H1 (cell line): ENCODE data around the gene WNK4. TPM values are rescaled to one million over a fixed set of nuclear protein-coding genes. Genes with fewer than 3 reads are reported as not detected.

ENCODE experiments used
- CTCF ChIA-PET: fragments of 300-600 bp; sonication (Branson Sonifier 250); formaldehyde crosslinking; loops from one replicate; lab custom pipeline; 2021; ENCODE audit not compliant: partially characterized antibody; lab: Charles Lee
- POLR2A ChIA-PET: fragments of 300-600 bp; sonication (Branson Sonifier 250); formaldehyde crosslinking; loops from one replicate; lab custom pipeline; 2021; ENCODE audit warnings: inconsistent platforms; ENCODE audit not compliant: partially characterized antibody; lab: Charles Lee
- DNase-seq, 2 experiments: peaks; one replicate each; pipeline versions ENCODE4 v3.0.0 to v3.0.0-alpha.2; 2010 to 2022; ENCODE audit warnings: low spot score in 2 of 2, low read depth in 1 of 2, mixed read lengths in 1 of 2
- FAIRE-seq: peaks from 2 replicates; lab custom pipeline; 2011; peaks lifted over from hg19 to GRCh38; lab: Jason Lieb, UNC
- H2AFZ ChIP-seq: 2 replicates; pipeline ENCODE4 v1.8.1; 2012; ENCODE audit warnings: low read length, inconsistent platforms
- H2AK5ac ChIP-seq: 2 replicates; pipeline ENCODE4 v1.6.1; 2013; ENCODE audit warnings: low read depth, low read length
- H2BK120ac ChIP-seq: replicated peaks from 2 replicates; pipeline ENCODE3; 2013; ENCODE audit warnings: low read depth, low read length, inconsistent platforms
- H2BK12ac ChIP-seq: 2 replicates; pipeline ENCODE4 v1.6.1; 2013; ENCODE audit warnings: low read depth, low read length
- H2BK15ac ChIP-seq: 2 replicates; pipeline ENCODE4 v1.6.1; 2013; ENCODE audit warnings: low read length
- H2BK20ac ChIP-seq: 2 replicates; pipeline ENCODE4 v1.6.1; 2013; ENCODE audit warnings: low read length
- H2BK5ac ChIP-seq: 2 replicates; pipeline ENCODE4 v1.6.1; 2013; ENCODE audit warnings: low read depth, low read length
- H3K14ac ChIP-seq: 2 replicates; pipeline ENCODE4 v1.6.1; 2013; ENCODE audit warnings: inconsistent platforms; ENCODE audit not compliant: insufficient read length
- H3K18ac ChIP-seq: 2 replicates; pipeline ENCODE4 v1.6.1; 2013; ENCODE audit warnings: low read length; ENCODE audit errors: extremely low read depth
- H3K23ac ChIP-seq: 2 replicates; pipeline ENCODE4 v1.6.1; 2013; ENCODE audit warnings: inconsistent platforms; ENCODE audit not compliant: insufficient read length
- H3K23me2 ChIP-seq: 2 replicates; pipeline ENCODE4 v1.6.1; 2013; ENCODE audit warnings: low read depth, low read length
- H3K27ac ChIP-seq: 2 replicates; pipeline ENCODE4 v1.6.1; 2011; ENCODE audit warnings: low read depth, low read length, inconsistent platforms
- H3K27me3 ChIP-seq, 4 experiments: replicated peaks in 1 of 4; 1 replicate in 1 of 4; 2 replicates in 3 of 4; pipeline versions ENCODE4 v1.6.1 to v1.8.1; 2011 to 2013; ENCODE audit warnings: low read length in 3 of 4, mild to moderate bottlenecking in 3 of 4, inconsistent platforms in 2 of 4, mixed read lengths in 2 of 4, moderate library complexity in 1 of 4; ENCODE audit not compliant: control insufficient read depth in 3 of 4, insufficient read depth in 3 of 4; ENCODE audit errors: extremely low read depth in 1 of 4
- H3K36me3 ChIP-seq, 4 experiments: 2 replicates each; pipeline versions ENCODE4 v1.6.1 to v1.8.1; 2011 to 2013; ENCODE audit warnings: mild to moderate bottlenecking in 4 of 4, low read length in 3 of 4, moderate library complexity in 2 of 4, control low read depth in 1 of 4, inconsistent platforms in 1 of 4; ENCODE audit not compliant: insufficient read depth in 4 of 4, control insufficient read depth in 2 of 4
- H3K4ac ChIP-seq: replicated peaks from 2 replicates; pipeline ENCODE3; 2013; ENCODE audit warnings: low read length, low read depth, mixed read lengths, inconsistent platforms; ENCODE audit not compliant: insufficient read length
- H3K4me1 ChIP-seq, 4 experiments: replicated peaks in 1 of 4; 1 replicate in 1 of 4; 2 replicates in 3 of 4; pipeline versions ENCODE4 v1.6.1 to v1.8.1; 2011 to 2013; ENCODE audit warnings: low read length in 3 of 4, inconsistent platforms in 2 of 4, mixed read lengths in 1 of 4; ENCODE audit not compliant: insufficient read depth in 4 of 4, control insufficient read depth in 3 of 4
- H3K4me2 ChIP-seq, 2 experiments: 2 replicates each; pipeline versions ENCODE4 v1.6.1 to v1.8.1; 2011 to 2013; ENCODE audit warnings: low read depth in 2 of 2, low read length in 2 of 2, control low read depth in 1 of 2, inconsistent platforms in 1 of 2, mild to moderate bottlenecking in 1 of 2; ENCODE audit not compliant: insufficient read depth in 1 of 2
- H3K4me3 ChIP-seq, 4 experiments: fragments of 200-600, 300-600 bp in 1 of 4; sonication (generic), shearing (Covaris generic), sonication (Bioruptor Twin) in 1 of 4; 2 replicates each; pipeline versions ENCODE4 v1.5.1 to v1.8.1; 2011 to 2016; ENCODE audit warnings: low read length in 4 of 4, low read depth in 3 of 4, control low read depth in 2 of 4, inconsistent platforms in 2 of 4, mild to moderate bottlenecking in 2 of 4, mixed read lengths in 1 of 4, moderate library complexity in 1 of 4; ENCODE audit not compliant: insufficient read depth in 2 of 4; ENCODE audit errors: extremely low read depth in 1 of 4
- H3K56ac ChIP-seq: replicated peaks from 2 replicates; pipeline ENCODE3; 2013; ENCODE audit warnings: low read depth, mild to moderate bottlenecking, mixed read lengths, low read length, inconsistent platforms; ENCODE audit not compliant: insufficient read length
- H3K79me1 ChIP-seq: 2 replicates; pipeline ENCODE4 v1.6.1; 2013; ENCODE audit warnings: low read depth, low read length, control low read depth
- H3K79me2 ChIP-seq, 2 experiments: 2 replicates each; pipeline versions ENCODE4 v1.6.1 to v1.8.1; 2012 to 2013; ENCODE audit warnings: low read length in 2 of 2, mild to moderate bottlenecking in 2 of 2, inconsistent platforms in 1 of 2; ENCODE audit not compliant: insufficient read depth in 2 of 2, control insufficient read depth in 1 of 2
- H3K9ac ChIP-seq, 4 experiments: replicated peaks in 1 of 4; 1 replicate in 1 of 4; 2 replicates in 3 of 4; pipeline versions ENCODE4 v1.6.1 to v1.8.1; 2011 to 2013; ENCODE audit warnings: low read depth in 3 of 4, low read length in 3 of 4, control low read depth in 2 of 4, mild to moderate bottlenecking in 2 of 4, moderate library complexity in 2 of 4, inconsistent platforms in 1 of 4; ENCODE audit errors: extremely low read depth in 1 of 4
- H3K9me3 ChIP-seq, 2 experiments: 2 replicates each; pipeline versions ENCODE4 v1.6.1 to v1.8.1; 2012 to 2013; ENCODE audit warnings: mild to moderate bottlenecking in 2 of 2, moderate library complexity in 2 of 2, control low read depth in 1 of 2, inconsistent platforms in 1 of 2, low read depth in 1 of 2, low read length in 1 of 2, mixed read lengths in 1 of 2; ENCODE audit not compliant: insufficient read depth in 2 of 2
- H4K20me1 ChIP-seq, 2 experiments: replicated peaks in 1 of 2; 2 replicates each; pipeline versions ENCODE3 to v1.8.1; 2011 to 2013; ENCODE audit warnings: inconsistent platforms in 2 of 2, low read length in 2 of 2, mild to moderate bottlenecking in 1 of 2; ENCODE audit not compliant: insufficient read depth in 2 of 2, control insufficient read depth in 1 of 2
- H4K5ac ChIP-seq: 2 replicates; pipeline ENCODE4 v1.6.1; 2013; ENCODE audit warnings: low read length, low read depth, mixed read lengths, inconsistent platforms; ENCODE audit not compliant: insufficient read length
- H4K8ac ChIP-seq: 2 replicates; pipeline ENCODE4 v1.8.0; 2013; ENCODE audit warnings: mild to moderate bottlenecking, moderate library complexity, low read length, inconsistent platforms; ENCODE audit not compliant: insufficient read depth; ENCODE audit errors: extremely low read depth
- H4K91ac ChIP-seq: replicated peaks from 2 replicates; pipeline ENCODE3; 2013; ENCODE audit warnings: low read length, mixed read lengths, inconsistent platforms; ENCODE audit not compliant: insufficient read length
- BRCA1 ChIP-seq: IDR thresholded peaks from 2 replicates; pipeline ENCODE4 v1.6.1; 2012; ENCODE audit warnings: low read depth, low read length, improper control_type of control experiment
- RBBP5 ChIP-seq: IDR thresholded peaks from 2 replicates; pipeline ENCODE4 v1.7.1; 2012; ENCODE audit warnings: low read depth, mild to moderate bottlenecking, inconsistent platforms, low read length, moderate library complexity, borderline replicate concordance
- SP1 ChIP-seq: IDR thresholded peaks from 2 replicates; pipeline ENCODE4 v1.6.1; 2011; ENCODE audit warnings: low read depth, low read length
- WGBS, 2 experiments: shearing (Covaris generic) in 1 of 2; methylation state at CpG; one replicate each; pipeline versions ENCODE4 v1.1.6 to v1.1.7; 2013 to 2015; ENCODE audit warnings: low lambda C conversion rate in 2 of 2, mixed read lengths in 2 of 2, inconsistent platforms in 1 of 2, low coverage in 1 of 2, missing lambda C conversion rate in 1 of 2; ENCODE audit not compliant: insufficient replicate concordance in 2 of 2, insufficient coverage in 1 of 2, insufficient read length in 1 of 2; ENCODE audit errors: extremely low coverage in 1 of 2, missing lambda C conversion rate in 1 of 2; 5-methylcytosine and 5-hydroxymethylcytosine counted together
- polyA plus RNA-seq, 7 experiments: library from polyadenylated mRNA; depleted of rRNA in 3 of 7; stranded (reverse) in 5 of 7; unstranded in 2 of 7; fragments of >200 nt in 5 of 7; fragments of 200-250 nt in 2 of 7; gene quantifications; 1 replicate in 5 of 7; 2 replicates in 1 of 7; 4 replicates in 1 of 7; pipeline versions ENCODE4 v1.2.1 to v1.2.3, GENCODE V29; 2011 to 2013; ENCODE audit warnings: missing spikeins in 2 of 7, mixed read lengths in 2 of 7
- total RNA-seq: library from RNA; stranded (reverse); fragmentation: NEBNext Ultra II Directional; extraction: Animal tissue kit (Norgen Biotek cat#: 25700); gene quantifications from 2 replicates; pipeline ENCODE4 v1.2.1, GENCODE V29; 2021

The WNK4 gene
- total and polyA plus RNA-seq, 2 of the 8 experiments (the other 6 are each of a cell fraction or from before 2014, with no cell fraction given) = 0.21 to 1.7 TPM

GRCh38 chr17:42748202-42748907 is 32.1 kb upstream of the WNK4 start:
- Histone ChIP-seq H3K18ac (no peak overlapping the region), H2AFZ (0 out of 2 replicates have a peak overlapping the region, but pooled peaks have one; percentile 46), H3K79me2 (peaks cover 0 to 4% of the 10 kb centered on the region in 2 experiments; a peak in 1 of 4 replicates), H3K79me1 (no peaks in the 10 kb centered on the region), H3K27me3 (peaks cover 9 to 14% (median 13%) of the 10 kb centered on the region in 4 experiments), H3K9me3 (peaks cover 0 to 3% of the 10 kb centered on the region in 2 experiments; a peak in 1 of 4 replicates), H3K14ac (no peak overlapping the region), H2BK20ac (no peak overlapping the region), H3K4ac (no peak overlapping the region), H3K36me3 (no peaks in the 10 kb centered on the region), H3K4me1 (peaks cover 0 to 7% (median 6%) of the 10 kb centered on the region in 4 experiments; a peak in 4 of 7 replicates), H4K91ac (no peak overlapping the region), H2BK15ac (no peak overlapping the region), H2AK5ac (no peak overlapping the region), H2BK12ac (no peak overlapping the region), H3K27ac (no peak overlapping the region), H4K8ac (no peak overlapping the region), H2BK5ac (no peak overlapping the region), H3K4me3 (no peak overlapping the region), H4K20me1 (no peaks in the 10 kb centered on the region), H2BK120ac (no peak overlapping the region), H3K23me2 (peaks cover 2% of the 10 kb centered on the region; the same call in 1 of the 2 replicates), H4K5ac (no peak overlapping the region), H3K9ac (no peak overlapping the region), H3K4me2 (no peak overlapping the region; a peak in 1 of 4 replicates), H3K56ac (no peak overlapping the region), H3K23ac (no peak overlapping the region)
- FAIRE-seq (no peak), DNase-seq (no peak)
- ChIA-PET CTCF (interaction anchor here (1.2 to 10.0 kb wide), 3 partner anchors 13 to 72 kb away, joined by 4 to 81 read pairs (median 4); partner anchors contain the start of genes RAMP2 and VPS25), POLR2A (interaction anchor here (1.4 to 6.6 kb wide), 3 partner anchors 13 to 97 kb away, joined by 3 to 46 read pairs (median 7); partner anchors contain the start of genes RAMP2 and VPS25)
- 79% methylated on average over 7 of the region's 7 CpGs; no CpG with 5 or more reads in 1 of the 2 experiments for WGBS, 2 experiments
- TF ChIP-seq RBBP5 = no peak
- no peak for TF ChIP-seq BRCA1
- TF ChIP-seq SP1 = no peak
